UCSD-AML1 (cell line): ENCODE measurements around the gene SLC22A24.
"Not testable (repeated sequence)": the region's sequence is repeated elsewhere in the genome, so short reads cannot be mapped to it uniquely, and the experiment has no call there.

ENCODE experiments used
- DNase-seq: peaks from one replicate; lab custom pipeline; 2025; ENCODE audit not compliant: unreplicated experiment; lab: John Stamatoyannopoulos, UW

The SLC22A24 gene

GRCh38 chr11:63144121-63144520, at the start of gene SLC22A24:
SLC22A24 (minus strand) TSS chr11:63144221; CDS start chr11:63143779, 442 bp downstream.
- DNase-seq, result no peak

GRCh38 chr11:63180536-63180935, 36.5 kb upstream of the SLC22A24 start:
- DNase-seq, result no peak

GRCh38 chr11:63179432-63180041, 35.5 kb upstream of the SLC22A24 start:
- DNase-seq, result no peak

GRCh38 chr11:63177872-63178271, 33.9 kb upstream of the SLC22A24 start:
- DNase-seq, result no peak

GRCh38 chr11:63165706-63166310, 21.8 kb upstream of the SLC22A24 start:
- no peak for DNase-seq

- DNase-seq, result no peak
These were observed 11.8 kb upstream of the SLC22A24 start for GRCh38 chr11:63155794-63156193.

- DNase-seq, result no peak
These were observed 2.6 kb upstream of the SLC22A24 start for GRCh38 chr11:63146581-63146980.

- no peak for DNase-seq
These were observed 1.6 kb downstream of the SLC22A24 start for GRCh38 chr11:63142459-63142858.

- DNase-seq, result no peak
These were observed 10.8 kb downstream of the SLC22A24 start for GRCh38 chr11:63132985-63133775.

GRCh38 chr11:63099555-63099954, 44.5 kb downstream of the SLC22A24 start:
- no peak for DNase-seq

- no peak for DNase-seq
These were observed 63.3 kb downstream of the SLC22A24 start for GRCh38 chr11:63080682-63081081.

GRCh38 chr11:63046203-63046602, 97.8 kb downstream of the SLC22A24 start:
- not testable (repeated sequence) for DNase-seq

GRCh38 chr11:63042596-63042995, 101.4 kb downstream of the SLC22A24 start:
- DNase-seq, result no peak

GRCh38 chr11:63032457-63032856, 111.6 kb downstream of the SLC22A24 start:
- DNase-seq, result no peak
